GM20000 (cell line): ENCODE data around the gene GRK4.

ENCODE experiments used
- DNase-seq: peaks from one replicate; pipeline ENCODE4 v3.0.0; 2012; ENCODE audit warnings: low spot score
- TF ChIP-seq, protein P1 (sequence below): IDR thresholded peaks from 2 replicates; pipeline ENCODE4 v1.5.1; 2012; ENCODE audit warnings: mild to moderate bottlenecking, control low read depth; ENCODE audit errors: extremely low read depth, missing control alignments

The GRK4 gene

DNA sequence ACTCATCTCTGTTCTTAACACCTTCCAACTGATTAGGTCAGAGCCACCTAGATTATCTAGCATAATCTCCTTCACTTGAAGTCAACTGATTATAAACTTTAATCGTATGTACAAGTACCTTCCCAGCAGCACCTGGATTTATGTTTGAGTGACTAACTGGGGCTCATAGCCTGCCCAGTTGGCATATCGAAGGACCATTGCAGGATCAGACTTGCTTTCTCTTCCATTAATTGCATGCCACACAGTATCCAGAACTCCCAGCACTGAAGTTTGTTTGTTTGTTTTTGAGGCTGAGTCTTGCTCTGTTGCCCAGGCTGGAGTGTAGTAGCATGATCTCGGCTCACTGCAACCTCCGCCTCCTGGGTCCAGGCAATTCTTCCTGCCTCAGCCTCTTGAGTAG, 27.9 kb downstream of the GRK4 start:
- no peak for DNase-seq
- TF ChIP-seq, protein P1, sequence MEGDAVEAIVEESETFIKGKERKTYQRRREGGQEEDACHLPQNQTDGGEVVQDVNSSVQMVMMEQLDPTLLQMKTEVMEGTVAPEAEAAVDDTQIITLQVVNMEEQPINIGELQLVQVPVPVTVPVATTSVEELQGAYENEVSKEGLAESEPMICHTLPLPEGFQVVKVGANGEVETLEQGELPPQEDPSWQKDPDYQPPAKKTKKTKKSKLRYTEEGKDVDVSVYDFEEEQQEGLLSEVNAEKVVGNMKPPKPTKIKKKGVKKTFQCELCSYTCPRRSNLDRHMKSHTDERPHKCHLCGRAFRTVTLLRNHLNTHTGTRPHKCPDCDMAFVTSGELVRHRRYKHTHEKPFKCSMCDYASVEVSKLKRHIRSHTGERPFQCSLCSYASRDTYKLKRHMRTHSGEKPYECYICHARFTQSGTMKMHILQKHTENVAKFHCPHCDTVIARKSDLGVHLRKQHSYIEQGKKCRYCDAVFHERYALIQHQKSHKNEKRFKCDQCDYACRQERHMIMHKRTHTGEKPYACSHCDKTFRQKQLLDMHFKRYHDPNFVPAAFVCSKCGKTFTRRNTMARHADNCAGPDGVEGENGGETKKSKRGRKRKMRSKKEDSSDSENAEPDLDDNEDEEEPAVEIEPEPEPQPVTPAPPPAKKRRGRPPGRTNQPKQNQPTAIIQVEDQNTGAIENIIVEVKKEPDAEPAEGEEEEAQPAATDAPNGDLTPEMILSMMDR = no peak

DNA sequence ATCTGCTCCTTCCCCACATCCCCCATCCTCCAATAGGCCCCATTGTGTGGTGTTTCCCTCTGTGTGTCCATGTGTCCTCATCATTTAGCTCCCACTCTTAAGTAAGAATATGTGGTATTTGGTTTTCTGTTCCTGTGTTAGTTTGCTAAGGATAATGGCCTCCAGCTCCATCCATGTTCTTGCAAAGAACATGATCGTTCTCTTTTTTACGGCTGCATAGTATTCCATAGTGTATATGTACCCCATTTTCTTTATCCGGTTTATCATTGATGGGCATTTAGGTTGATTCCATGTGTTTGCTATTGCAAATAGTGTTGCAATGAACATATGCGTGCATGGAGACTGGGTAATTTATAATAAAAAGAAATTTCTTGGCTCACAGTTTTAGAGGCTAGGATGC, 31.5 kb downstream of the GRK4 start:
- DNase-seq = no peak
- TF ChIP-seq, protein P1 = no peak

DNA sequence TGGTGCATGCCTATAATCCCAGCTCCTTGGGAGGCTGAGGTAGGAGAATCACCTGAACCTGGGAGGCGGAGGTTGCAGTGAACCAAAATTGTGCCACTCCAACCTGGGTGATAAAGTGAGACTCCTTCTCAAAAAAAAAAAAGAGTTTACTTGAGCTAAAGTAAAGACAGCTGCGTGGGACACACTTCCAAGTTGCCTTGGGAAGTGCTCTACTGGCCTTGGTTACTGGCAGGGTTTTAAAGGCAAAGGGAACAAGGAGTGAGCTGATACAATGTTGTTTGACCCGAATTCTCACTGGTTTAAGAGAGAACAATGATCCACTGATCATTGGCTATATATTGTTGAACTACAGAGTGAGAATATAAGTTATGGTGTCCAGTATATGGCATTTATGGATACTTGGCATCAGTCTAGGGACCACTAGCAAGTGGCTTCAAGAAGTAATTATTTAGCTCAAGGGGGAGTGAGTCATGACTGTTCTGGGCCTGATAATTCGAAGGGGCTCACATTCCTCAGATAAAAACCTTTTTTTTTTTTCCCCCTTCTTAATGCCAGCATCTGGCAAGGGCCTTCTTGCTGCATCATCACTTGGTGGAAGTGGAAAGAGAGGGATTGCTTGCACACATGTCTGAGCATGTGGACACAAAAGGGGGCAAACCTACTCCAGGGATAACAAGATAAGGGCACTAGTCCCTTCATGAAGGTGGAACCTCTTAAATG, 32.3 kb downstream of the GRK4 start:
- TF ChIP-seq, protein P1 = no peak
- DNase-seq = no peak

DNA sequence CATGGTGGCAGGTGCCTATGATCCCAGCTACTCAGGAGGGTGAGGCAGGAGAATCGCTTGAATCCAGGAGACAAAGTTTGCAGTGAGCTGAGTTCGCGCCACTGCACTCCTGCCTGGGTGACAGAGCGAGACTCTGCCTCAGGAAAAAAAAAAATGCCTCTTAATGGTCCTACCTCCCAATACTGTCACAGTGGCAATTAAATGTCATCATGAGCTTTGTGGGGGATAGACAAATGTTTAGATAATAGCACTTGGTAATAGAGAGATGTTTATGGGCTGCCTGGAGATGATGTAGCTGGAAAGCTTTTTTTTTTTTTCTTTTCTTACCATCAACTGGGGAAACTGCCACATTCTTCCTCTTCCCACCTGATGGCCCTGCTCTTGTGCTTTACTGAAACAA, 33.0 kb downstream of the GRK4 start:
- TF ChIP-seq, protein P1 = no peak
- no peak for DNase-seq

DNA sequence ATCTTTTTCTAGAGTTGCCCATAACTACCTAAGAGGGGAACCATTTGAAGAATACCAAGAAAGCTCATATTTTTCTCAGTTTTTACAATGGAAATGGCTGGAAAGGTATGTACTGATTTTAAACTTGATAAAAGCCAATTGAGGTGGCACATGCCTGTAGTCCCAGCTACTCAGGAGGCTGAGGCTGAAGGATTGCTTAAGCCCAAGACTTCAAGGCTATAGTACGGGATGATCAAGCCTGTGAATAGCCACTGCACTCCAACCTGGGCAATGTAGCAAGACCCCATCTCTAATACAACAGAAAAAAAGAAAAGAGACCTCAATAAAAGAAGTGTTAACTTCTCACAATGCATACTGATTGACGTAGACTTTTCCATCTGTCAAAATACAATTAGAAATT, 44.4 kb downstream of the GRK4 start:
- DNase-seq = no peak
- TF ChIP-seq, protein P1 = no peak

DNA sequence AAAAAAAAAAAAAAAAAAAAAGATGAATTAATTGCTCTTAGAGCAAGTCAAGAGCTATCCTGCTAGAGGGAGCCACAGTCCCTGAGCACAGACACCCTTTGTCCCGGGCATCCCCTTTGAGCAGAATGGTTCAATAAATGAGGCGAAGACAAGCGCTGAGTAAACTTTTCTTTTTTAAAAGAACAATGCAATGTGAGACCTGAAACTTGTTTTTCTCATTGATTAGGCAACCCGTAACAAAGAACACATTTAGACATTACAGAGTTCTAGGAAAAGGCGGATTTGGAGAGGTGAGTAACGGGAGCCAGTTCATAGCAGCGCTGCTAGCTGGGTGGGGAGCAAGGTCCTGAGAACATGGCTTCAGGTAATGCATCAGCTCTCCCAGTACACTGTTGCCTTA, 46.1 kb downstream of the GRK4 start:
- DNase-seq = peak; percentile 59
- TF ChIP-seq, protein P1 = peak; percentile 26

DNA sequence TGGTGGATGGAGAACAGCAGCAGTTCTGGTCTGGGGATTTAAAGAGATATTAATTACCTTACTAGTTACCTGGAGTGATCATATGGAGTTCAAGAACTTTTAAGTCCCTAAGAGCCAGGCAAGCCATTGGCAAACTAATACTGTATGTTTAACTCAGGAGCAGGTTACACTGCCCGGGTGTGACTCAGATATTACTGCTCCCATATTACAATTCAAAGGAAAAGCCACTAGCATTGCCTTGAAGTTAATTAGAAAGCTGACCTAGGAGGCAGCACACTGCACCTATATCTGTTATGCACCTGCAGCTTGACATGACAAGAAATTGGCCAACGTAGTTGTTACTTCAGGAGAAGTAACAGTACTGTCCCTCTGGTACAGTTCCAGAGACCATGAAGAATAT, 47.2 kb downstream of the GRK4 start:
- TF ChIP-seq, protein P1 = no peak
- no peak for DNase-seq
